Gastrocnemius medialis (tissue), 4 donors: ENCODE measurements around the gene AMZ1.

Source experiments
- CTCF ChIP-seq, 5 experiments: fragments of 450-650 bp in 3 of 5; fragments of 200-600 bp in 2 of 5; sonication (generic) in 2 of 5; IDR thresholded peaks in 4 of 5; conservative IDR thresholded peaks in 1 of 5; 1 replicate in 4 of 5; 2 replicates in 1 of 5; pipeline ENCODE4 v1.5.1; 2016 to 2019; ENCODE audit warnings: antibody characterized with exemption in 5 of 5, mild to moderate bottlenecking in 3 of 5, moderate library complexity in 3 of 5
- POLR2A ChIP-seq, 2 donors: fragments of 450-650 bp; IDR thresholded peaks; one replicate each; pipeline ENCODE4 v1.6.1; 2017; ENCODE audit warnings: antibody characterized with exemption in 2 of 2, mild to moderate bottlenecking in 2 of 2, moderate library complexity in 2 of 2

DNA sequence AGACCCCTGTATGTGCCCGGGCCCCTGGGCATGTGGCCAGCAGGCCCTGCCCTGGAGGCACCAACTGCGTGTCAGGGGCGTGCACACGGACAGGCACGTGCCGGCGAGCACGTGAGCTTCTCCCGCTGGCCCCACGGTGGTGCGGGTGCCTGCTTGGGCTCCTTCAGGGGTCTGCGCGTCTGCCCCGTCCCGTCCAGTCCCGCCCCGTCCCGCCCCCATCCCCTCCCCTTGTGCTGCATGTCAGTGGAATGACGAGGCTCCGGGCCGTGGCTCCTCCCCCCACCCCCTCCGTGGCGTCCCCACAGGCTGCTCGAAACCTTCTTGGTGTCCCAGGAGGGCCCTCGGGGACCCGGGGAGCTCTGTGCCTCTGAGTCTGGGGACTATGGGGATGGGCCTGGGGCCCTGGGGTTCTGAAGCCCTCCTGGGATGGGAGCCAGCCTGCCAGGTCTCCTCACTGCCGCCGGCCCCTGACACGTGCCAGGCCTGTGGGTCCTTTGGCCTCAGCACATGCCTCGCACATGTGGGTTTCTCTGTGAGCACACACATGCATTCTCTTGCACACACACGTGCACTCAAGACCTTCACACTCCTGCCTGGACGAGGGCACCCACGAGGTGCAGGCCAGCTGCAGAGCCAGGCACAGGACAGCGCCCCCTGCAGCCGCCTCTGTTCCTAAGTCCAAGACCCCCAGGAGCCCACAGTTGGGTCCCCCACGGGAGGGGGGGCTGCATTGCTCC, 27.5 kb upstream of the AMZ1 start:
- TF ChIP-seq POLR2A (IDR thresholded peaks at IDR 0.05) (no peak), CTCF (IDR thresholded peaks at IDR 0.05 in 4 of 5, conservative IDR thresholded peaks at IDR 0.05 in 1 of 5) (no peak)
